ENCODE measurements around the gene SERPINB10. TPM values are rescaled to one million over a fixed set of nuclear protein-coding genes. Genes with fewer than 3 reads are reported as not detected.
A peak's percentile ranks its signal among the peaks of the same experiment; 100 is the strongest.

SERPINB10 gene, protein sequence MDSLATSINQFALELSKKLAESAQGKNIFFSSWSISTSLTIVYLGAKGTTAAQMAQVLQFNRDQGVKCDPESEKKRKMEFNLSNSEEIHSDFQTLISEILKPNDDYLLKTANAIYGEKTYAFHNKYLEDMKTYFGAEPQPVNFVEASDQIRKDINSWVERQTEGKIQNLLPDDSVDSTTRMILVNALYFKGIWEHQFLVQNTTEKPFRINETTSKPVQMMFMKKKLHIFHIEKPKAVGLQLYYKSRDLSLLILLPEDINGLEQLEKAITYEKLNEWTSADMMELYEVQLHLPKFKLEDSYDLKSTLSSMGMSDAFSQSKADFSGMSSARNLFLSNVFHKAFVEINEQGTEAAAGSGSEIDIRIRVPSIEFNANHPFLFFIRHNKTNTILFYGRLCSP
- 1.8 TPM for total RNA-seq (2013)
- 1 to 10 TPM; 1.3 to 2.0 (median 1.3) TPM for polyA plus RNA-seq
- 2.6 and 2.9 TPM in 2 replicates for polyA minus RNA-seq
- total RNA-seq, result 6.2 to 53.4 (median 34.1) reads per million in 11 experiments

DNA sequence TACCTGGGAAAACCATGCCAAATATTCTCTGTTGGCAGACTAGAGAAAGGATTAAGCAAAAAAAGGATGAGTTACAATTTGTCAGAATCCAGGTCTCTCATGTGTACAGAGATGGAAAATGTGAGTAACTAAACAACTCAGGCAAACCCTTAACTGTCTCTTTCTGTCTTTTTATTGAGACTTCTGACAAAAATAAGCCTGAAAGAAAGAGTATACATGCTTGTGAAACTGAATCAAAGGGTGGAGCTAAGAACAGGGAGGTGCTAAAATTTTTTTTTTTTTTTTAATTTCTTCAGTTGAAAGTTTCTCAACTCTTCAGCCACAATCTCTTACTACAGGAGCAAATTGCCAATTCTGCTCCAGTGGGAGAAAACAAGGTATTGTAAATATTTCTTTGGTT, at the start of gene SERPINB10:
TSS of gene SERPINB10 (plus strand) at position 295 of the 400 bp plus-strand sequence. CDS start 7,553 bp downstream, outside the sequence.
- H4K20me1 ChIP-seq (ENCODE audit: insufficient read depth, low read length), result no peaks in the 10 kb centered on the region
- peak within 1 kb of the TSS in 1 of 2 donors; percentile 73 for H3K4me3 Mint-ChIP-seq
- DNase-seq, result peak in 1 of 3 donors; percentile 45
- peaks cover 0 to 2% of the 10 kb centered on the region in 2 donors for H3K9me3 ChIP-seq (replicated peaks in 1 of 2; ENCODE audit: control insufficient read depth in 1 of 2, insufficient read depth in 1 of 2, low read length in 2 of 2)
- peaks cover 60% of the 10 kb centered on the region for H3K79me2 ChIP-seq (ENCODE audit: insufficient read depth, low read length)
- no peaks in the 10 kb centered on the region for H3K27me3 ChIP-seq (ENCODE audit: control insufficient read depth in 2 of 2, insufficient read depth in 2 of 2, low read length in 2 of 2)
- H3K27me3 Mint-ChIP-seq (ENCODE audit: low read depth in 3 of 3), result peaks cover 0 to 2% (median 0%) of the 10 kb centered on the region in 3 donors
- peak within 1 kb of the TSS; percentile 38 for H3K4me2 ChIP-seq (replicated peaks; ENCODE audit: extremely low read depth, low read length, poor library complexity, severe bottlenecking)
- H3K36me3 Mint-ChIP-seq, result peaks cover 14 to 22% of the 10 kb centered on the region in 2 donors
- H3K9me3 Mint-ChIP-seq, result peaks cover 0 to 6% (median 3%) of the 10 kb centered on the region in 7 donors
- H3K36me3 ChIP-seq (replicated peaks in 1 of 2; ENCODE audit: control insufficient read depth in 1 of 2, insufficient read depth in 2 of 2, low read length in 2 of 2), result peaks cover 14 to 18% of the 10 kb centered on the region in 2 donors
- intact Hi-C loops (cut with micrococcal nuclease), result no loop called here
- TF ChIP-seq CTCF (IDR thresholded peaks at IDR 0.05), result no peak
- peak within 1 kb of the TSS in 1 of 3 experiments; percentile 48 for H3K4me3 ChIP-seq (replicated peaks in 1 of 3; ENCODE audit: low read depth in 2 of 3, low read length in 3 of 3)
- peak within 1 kb of the TSS; percentile 39 to 80 for H3K27ac ChIP-seq (ENCODE audit: low read depth in 1 of 2, low read length in 2 of 2)
- H3K4me1 Mint-ChIP-seq, result peaks cover 84% of the 10 kb centered on the region
- H3K4me1 ChIP-seq (ENCODE audit: control insufficient read depth in 1 of 2, insufficient read depth in 2 of 2, low read length in 2 of 2), result peaks cover 40 to 71% of the 10 kb centered on the region in 2 donors
- peak within 1 kb of the TSS; percentile 21 for H3K9ac ChIP-seq (ENCODE audit: insufficient read depth, low read length, poor library complexity, severe bottlenecking)
- H3K27ac Mint-ChIP-seq, result peak within 1 kb of the TSS; percentile 72 to 91 (median 87)
- peak within 1 kb of the TSS; percentile 55 for H2AFZ ChIP-seq (ENCODE audit: insufficient read depth, low read depth, low read length, poor library complexity, severe bottlenecking)

GRCh38 chr18:63858456-63858855, 49.3 kb upstream of the SERPINB10 start:
- no peaks in the 10 kb centered on the region for H3K27me3 ChIP-seq (ENCODE audit: control insufficient read depth in 2 of 2, insufficient read depth in 2 of 2, low read length in 2 of 2)
- H3K9ac ChIP-seq (ENCODE audit: insufficient read depth, low read length, poor library complexity, severe bottlenecking), result no peak overlapping the region
- H3K36me3 ChIP-seq (replicated peaks in 1 of 2; ENCODE audit: control insufficient read depth in 1 of 2, insufficient read depth in 2 of 2, low read length in 2 of 2), result no peaks in the 10 kb centered on the region
- peaks cover 29% of the 10 kb centered on the region for H3K4me1 Mint-ChIP-seq
- H3K36me3 Mint-ChIP-seq, result no peaks in the 10 kb centered on the region
- H3K9me3 ChIP-seq (replicated peaks in 1 of 2; ENCODE audit: control insufficient read depth in 1 of 2, insufficient read depth in 1 of 2, low read length in 2 of 2), result no peaks in the 10 kb centered on the region
- peaks cover 0 to 5% (median 0%) of the 10 kb centered on the region in 7 donors for H3K9me3 Mint-ChIP-seq
- H3K4me2 ChIP-seq (replicated peaks; ENCODE audit: extremely low read depth, low read length, poor library complexity, severe bottlenecking), result no peak overlapping the region
- no peak for TF ChIP-seq CTCF (IDR thresholded peaks at IDR 0.05)
- DNase-seq, result peak in 2 of 3 donors; percentile 33 to 53
- intact Hi-C loops (cut with micrococcal nuclease), result no loop called here
- H4K20me1 ChIP-seq (ENCODE audit: insufficient read depth, low read length), result no peaks in the 10 kb centered on the region
- H3K27ac Mint-ChIP-seq, result no peak overlapping the region
- H3K79me2 ChIP-seq (ENCODE audit: insufficient read depth, low read length), result no peaks in the 10 kb centered on the region
- no CpG with 5 or more reads among the region's 1 CpG for WGBS (ENCODE audit: insufficient coverage)
- H3K4me1 ChIP-seq (ENCODE audit: control insufficient read depth in 1 of 2, insufficient read depth in 2 of 2, low read length in 2 of 2), result peaks cover 27 to 32% of the 10 kb centered on the region in 2 donors
- no peak overlapping the region for H2AFZ ChIP-seq (ENCODE audit: insufficient read depth, low read depth, low read length, poor library complexity, severe bottlenecking)
- H3K4me3 ChIP-seq (replicated peaks in 1 of 3; ENCODE audit: low read depth in 2 of 3, low read length in 3 of 3), result no peak overlapping the region
- H3K27me3 Mint-ChIP-seq (ENCODE audit: low read depth in 3 of 3), result peaks cover 0 to 2% (median 0%) of the 10 kb centered on the region in 3 donors
- no peak overlapping the region for H3K27ac ChIP-seq (ENCODE audit: low read depth in 1 of 2, low read length in 2 of 2)
- H3K4me3 Mint-ChIP-seq, result no peak overlapping the region
